NCI-H1694 treated with DMSO at 0.1 percent for 48 hours (cell line): Measurements from ENCODE around the gene GAB3.
A peak's percentile ranks its signal among the peaks of the same experiment; 100 is the strongest.

Source experiments
- DNase-seq: peaks from one replicate; lab custom pipeline; 2025; lab: John Stamatoyannopoulos, UW

The GAB3 gene

GRCh38 chrX:154751669-154752271 is 893 bp upstream of the GAB3 start:
- DNase-seq = no peak

- DNase-seq = no peak
Measured at GRCh38 chrX:154751203-154751668, 359 bp upstream of the GAB3 start.

GRCh38 chrX:154749856-154750255 is 1.0 kb downstream of the GAB3 start:
- DNase-seq = peak; percentile 30

GRCh38 chrX:154748712-154749339 is 2.1 kb downstream of the GAB3 start:
- DNase-seq = peak; percentile 68

- no peak for DNase-seq
Measured at GRCh38 chrX:154742613-154743012, 8.3 kb downstream of the GAB3 start.

GRCh38 chrX:154739952-154740465 is 10.9 kb downstream of the GAB3 start:
- DNase-seq = no peak

GRCh38 chrX:154738011-154738738 is 12.7 kb downstream of the GAB3 start:
- DNase-seq = no peak

GRCh38 chrX:154737136-154737535 is 13.7 kb downstream of the GAB3 start:
- DNase-seq = no peak

GRCh38 chrX:154735695-154736393 is 15.0 kb downstream of the GAB3 start:
- DNase-seq = no peak

GRCh38 chrX:154734061-154734781 is 16.7 kb downstream of the GAB3 start:
- no peak for DNase-seq

GRCh38 chrX:154733066-154733425 is 17.8 kb downstream of the GAB3 start:
- no peak for DNase-seq

- no peak for DNase-seq
Measured at GRCh38 chrX:154732421-154733065, 18.3 kb downstream of the GAB3 start.

GRCh38 chrX:154731881-154732280 is 19.0 kb downstream of the GAB3 start:
- no peak for DNase-seq

GRCh38 chrX:154731184-154731583 is 19.7 kb downstream of the GAB3 start:
- no peak for DNase-seq

GRCh38 chrX:154730253-154730891 is 20.5 kb downstream of the GAB3 start:
- no peak for DNase-seq

- DNase-seq = no peak
Measured at GRCh38 chrX:154729439-154729838, 21.4 kb downstream of the GAB3 start.

- DNase-seq = no peak
Measured at GRCh38 chrX:154728431-154729190, 22.3 kb downstream of the GAB3 start.

- no peak for DNase-seq
Measured at GRCh38 chrX:154727871-154728270, 23.0 kb downstream of the GAB3 start.

- no peak for DNase-seq
Measured at GRCh38 chrX:154727418-154727817, 23.5 kb downstream of the GAB3 start.
